Putamen (tissue), 1 donor: ENCODE measurements around the gene ZNHIT3.
"Not testable (repeated sequence)": the region's sequence is repeated elsewhere in the genome, so short reads cannot be mapped to it uniquely, and the experiment has no call there.

Experiments
- DNase-seq: peaks from one replicate; pipeline ENCODE4 v3.0.0-alpha.2; 2016; ENCODE audit warnings: low spot score

The ZNHIT3 gene

GRCh38 chr17:36484021-36484420, 2.5 kb upstream of the ZNHIT3 start:
- DNase-seq, result not testable (repeated sequence)

DNA sequence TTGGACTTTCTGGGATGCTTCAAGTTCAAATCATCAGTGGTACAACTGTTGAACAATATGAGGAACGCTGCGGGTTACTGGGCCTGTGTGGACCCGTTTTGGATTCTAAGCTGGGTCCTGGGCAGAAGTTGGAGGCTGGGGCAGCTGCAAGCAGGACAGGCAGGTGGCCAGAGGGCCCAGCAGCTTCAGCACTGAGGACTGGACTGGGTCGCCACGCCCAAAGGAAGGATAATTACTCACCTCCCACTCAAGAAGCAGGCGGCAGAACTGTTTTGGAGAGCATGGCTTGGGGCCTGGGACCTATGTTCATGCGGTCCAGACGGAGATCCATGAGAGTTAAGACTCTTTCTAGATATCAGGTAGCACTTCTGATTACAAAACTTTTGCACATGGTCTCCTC, 1.5 kb upstream of the ZNHIT3 start:
- no peak for DNase-seq

DNA sequence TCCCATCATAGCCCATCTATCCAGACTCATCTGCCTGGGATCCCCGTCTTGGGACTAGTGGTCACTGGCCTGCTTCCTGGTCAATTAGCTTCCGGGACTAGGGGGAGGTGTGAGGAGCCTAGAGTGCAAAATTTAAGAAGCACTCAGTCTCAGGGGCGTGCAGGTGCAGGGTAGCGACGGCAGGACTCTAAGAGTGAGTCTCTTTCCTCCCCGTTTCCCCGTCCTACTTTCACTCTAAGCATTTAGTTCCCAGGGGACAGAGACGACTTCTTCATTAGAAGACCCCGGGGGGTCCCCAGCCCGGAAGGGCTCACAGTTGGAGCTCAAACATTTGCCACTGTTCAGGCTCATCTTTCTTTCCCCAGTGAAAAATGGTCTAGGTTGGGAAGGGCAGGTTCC, 677 bp upstream of the ZNHIT3 start:
- no peak for DNase-seq

- DNase-seq, result no peak
These were observed 7.5 kb downstream of the ZNHIT3 start for GRCh38 chr17:36493956-36494355.

DNA sequence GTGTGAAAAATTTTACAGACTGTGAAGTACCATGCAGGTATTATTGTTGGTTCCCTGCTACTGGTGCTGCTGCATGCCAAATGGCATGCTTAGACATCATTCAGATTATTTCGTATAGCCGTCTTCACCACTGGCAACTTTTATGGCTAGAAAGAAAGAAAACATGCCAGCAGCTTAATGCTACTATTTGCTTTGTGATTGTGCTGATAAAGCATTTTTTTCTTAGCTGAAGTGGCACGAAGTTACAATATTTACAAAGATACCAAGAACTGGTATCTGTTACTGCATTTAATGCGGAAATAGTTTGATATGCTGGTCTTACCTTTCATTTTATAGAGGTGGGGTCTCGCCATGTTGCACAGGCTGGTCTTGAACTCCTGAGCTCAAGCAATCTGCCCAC, 8.2 kb downstream of the ZNHIT3 start:
- no peak for DNase-seq

GRCh38 chr17:36495076-36495578, 8.6 kb downstream of the ZNHIT3 start:
- DNase-seq, result no peak

GRCh38 chr17:36496018-36496789, 9.7 kb downstream of the ZNHIT3 start:
- peak; percentile 59 for DNase-seq

- DNase-seq, result no peak
These were observed 11.7 kb downstream of the ZNHIT3 start for GRCh38 chr17:36498155-36498554.

- DNase-seq, result no peak
These were observed 12.2 kb downstream of the ZNHIT3 start for GRCh38 chr17:36498560-36499300.

- no peak for DNase-seq
These were observed 14.3 kb downstream of the ZNHIT3 start for GRCh38 chr17:36500745-36501225.

DNA sequence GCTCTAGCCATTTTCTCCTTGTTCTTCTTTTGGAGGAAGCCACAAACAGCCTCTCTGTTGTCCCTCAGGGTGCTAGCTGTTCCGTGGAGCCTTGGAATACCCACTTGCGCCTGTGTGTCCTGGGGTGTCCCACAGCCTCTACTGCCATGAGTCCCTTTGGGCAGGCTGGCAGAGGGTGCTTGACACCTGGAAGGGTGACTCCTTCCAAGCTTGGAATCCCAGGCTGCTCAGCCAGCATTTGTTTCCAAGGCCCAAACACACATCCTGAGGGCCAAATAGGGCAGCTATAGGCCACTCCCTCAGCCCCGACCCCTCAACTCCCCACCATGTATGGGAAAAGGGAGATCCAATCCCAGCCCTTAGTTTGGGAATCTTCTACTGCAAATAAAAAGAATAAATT, 14.9 kb downstream of the ZNHIT3 start:
- no peak for DNase-seq

- DNase-seq, result no peak
These were observed 15.5 kb downstream of the ZNHIT3 start for GRCh38 chr17:36501963-36502362.

- no peak for DNase-seq
These were observed 17.1 kb downstream of the ZNHIT3 start for GRCh38 chr17:36503456-36504155.

- no peak for DNase-seq
These were observed 17.7 kb downstream of the ZNHIT3 start for GRCh38 chr17:36504156-36504545.

- no peak for DNase-seq
These were observed 18.7 kb downstream of the ZNHIT3 start for GRCh38 chr17:36505171-36505570.

DNA sequence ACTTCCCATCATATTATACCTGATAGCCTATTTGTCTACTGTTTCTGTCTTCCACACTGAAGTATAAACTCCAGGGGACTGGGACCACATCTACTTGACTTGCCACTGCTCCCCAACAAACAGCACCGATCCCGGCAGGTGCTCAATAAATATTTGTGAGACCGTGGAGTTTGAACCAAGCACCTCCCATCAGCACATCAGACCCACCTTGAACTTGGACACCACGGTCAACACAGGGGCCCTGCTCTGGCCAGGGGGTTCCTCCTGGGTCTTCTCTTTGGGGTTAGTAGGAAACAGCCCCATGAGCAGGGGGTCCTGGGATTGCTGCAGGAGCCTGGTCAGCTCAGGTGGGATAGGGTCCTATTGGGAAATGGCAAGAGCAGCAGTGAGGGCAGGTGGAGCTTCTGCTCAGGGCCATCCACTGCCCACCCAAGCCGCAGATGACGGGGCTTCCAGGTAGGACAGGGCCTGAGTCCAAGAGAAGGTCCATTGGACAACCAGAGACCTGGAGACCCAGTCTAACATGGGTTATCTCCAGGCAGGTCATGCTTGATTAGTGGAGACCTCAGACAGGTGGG, 19.9 kb downstream of the ZNHIT3 start:
- DNase-seq, result no peak

DNA sequence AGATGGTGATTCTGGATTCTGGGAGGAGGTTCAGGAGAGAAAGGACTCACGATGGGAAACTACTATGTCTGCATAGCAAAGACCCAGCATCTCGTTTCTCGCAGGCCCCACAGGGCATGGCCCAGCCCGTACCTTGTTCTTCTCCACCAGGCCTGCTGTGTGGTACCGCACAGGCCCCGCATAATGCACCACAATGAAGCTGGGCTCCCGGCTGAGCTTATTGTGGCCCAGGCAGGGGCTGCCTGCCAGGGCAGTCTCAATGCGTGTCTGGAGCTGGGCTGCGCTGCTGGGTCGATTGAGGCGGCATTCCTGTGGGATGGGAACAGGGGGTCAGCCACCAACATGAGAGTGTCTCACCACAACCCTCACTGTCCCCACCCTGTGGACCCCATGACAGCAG, 20.4 kb downstream of the ZNHIT3 start:
- no peak for DNase-seq

GRCh38 chr17:36507266-36507665, 20.8 kb downstream of the ZNHIT3 start:
- no peak for DNase-seq

DNA sequence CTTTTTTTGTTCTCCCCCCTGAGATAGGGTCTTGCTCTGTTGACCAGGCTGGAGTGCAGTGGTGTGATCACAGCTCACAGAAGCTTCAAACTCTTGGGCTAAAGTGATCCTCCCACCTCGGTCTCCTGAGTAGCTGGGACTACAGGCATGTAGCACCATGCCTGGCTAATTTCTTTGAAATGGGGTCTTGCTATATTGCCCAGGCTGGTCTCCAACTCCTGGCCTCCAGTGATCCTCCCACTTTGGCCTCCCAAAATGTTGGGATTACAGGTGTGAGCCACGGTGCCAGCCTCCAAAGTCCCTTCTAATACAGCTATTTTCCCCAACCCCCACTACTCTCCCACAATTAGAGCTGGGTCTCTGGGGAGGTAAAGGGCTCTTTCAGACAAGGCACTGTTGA, 22.0 kb downstream of the ZNHIT3 start:
- DNase-seq, result not testable (repeated sequence)

GRCh38 chr17:36509272-36509985, 22.9 kb downstream of the ZNHIT3 start:
- no peak for DNase-seq

DNA sequence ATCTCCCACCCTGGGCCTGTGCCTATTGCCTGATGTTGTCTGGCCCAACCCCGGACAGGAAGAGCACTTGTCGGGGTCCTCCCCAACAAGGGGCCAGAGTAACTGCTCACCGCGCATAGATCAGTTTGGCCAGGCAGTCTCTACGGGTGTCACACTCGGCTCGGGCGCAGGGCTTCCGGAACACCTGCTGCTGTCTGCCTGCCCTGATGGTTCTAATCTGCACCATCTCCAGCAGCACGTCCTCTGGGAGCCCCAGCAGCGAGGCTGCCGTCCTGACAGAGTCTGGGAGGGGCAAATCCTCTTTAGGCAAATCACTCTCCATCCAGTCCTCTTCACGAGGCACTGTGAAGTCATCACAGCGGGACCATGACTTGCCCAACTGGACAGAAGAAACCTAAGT, 24.2 kb downstream of the ZNHIT3 start:
- no peak for DNase-seq

GRCh38 chr17:36511216-36511615, 24.7 kb downstream of the ZNHIT3 start:
- no peak for DNase-seq
